GM19238 (cell line): Measurements from ENCODE around the gene IL11RA.
"Not testable (repeated sequence)": the region's sequence is repeated elsewhere in the genome, so short reads cannot be mapped to it uniquely, and the experiment has no call there.

Source experiments
- DNase-seq: peaks from one replicate; pipeline ENCODE4 v3.0.0; 2011; ENCODE audit warnings: low spot score; ENCODE audit not compliant: insufficient read length

IL11RA gene

DNA sequence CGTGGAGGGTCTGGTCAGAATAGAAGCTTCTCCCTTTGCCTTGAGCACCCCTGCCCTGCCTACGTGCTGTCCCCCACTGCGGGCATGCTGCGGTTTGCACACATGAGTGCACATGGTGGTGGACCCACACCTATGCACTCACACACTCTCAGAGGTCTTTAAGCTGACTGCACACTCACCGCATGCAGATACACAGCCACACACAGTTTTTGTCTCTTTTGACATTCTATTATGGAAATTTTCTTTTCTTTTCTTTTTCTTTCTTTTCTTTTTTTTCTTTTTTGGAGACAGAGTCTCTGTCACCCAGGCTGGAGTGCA is 22.5 kb upstream of the IL11RA start:
- no peak for DNase-seq

DNA sequence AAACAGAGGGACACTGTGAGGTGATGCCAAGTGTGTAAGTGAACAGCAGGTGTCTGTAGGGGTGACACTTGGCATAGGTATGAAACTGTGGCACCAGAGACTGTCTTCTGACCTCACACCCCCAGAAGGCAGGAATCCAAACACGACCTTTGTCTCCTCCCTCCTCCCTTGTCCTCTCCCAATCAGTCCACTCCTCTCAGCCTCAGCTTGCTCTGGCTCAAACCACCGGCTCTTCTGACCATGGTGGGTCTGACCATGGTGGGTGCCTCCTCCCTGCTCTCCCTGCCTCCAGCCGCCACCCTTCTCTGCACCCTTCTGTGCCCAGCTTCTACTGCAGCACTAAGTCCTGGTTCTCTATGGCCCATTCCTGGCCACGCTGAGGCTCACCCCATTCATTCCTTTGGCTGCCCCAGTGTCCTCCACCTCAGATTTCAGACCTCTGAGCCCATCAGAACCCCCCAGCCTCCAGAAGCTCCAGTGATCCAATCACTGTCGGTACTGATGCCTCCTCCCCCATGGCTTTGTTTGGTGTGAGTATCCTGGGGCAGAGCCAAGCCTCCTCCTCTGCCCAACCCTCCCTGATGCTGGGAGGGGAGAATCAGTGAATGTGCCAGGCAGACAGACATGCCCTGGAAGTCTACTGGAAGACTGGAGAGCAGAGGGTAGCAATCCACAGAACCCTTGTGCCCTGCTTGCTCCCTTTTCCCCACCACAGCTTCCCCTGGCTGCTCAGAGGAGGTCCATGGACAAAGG is 21.4 kb upstream of the IL11RA start:
- DNase-seq, result no peak

DNA sequence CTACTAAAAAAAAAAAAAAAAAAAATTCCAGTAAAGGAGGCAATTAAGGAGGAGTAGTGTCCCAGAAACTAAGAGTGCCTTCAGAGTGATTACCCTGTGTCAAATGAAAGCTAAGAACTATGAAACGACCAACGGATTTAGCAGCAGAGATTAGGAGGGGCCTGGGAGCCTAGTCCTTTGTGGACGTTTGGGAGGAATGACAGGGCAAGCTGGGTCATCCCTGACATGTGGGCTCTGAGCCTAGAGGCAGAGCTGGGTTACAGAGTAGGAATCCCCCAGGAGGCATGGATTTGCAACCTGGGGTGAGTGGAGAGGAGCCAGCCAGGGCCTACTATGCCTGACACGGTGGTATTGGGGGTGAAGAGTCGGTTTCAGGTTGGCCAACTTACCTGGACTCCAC is 18.8 kb upstream of the IL11RA start:
- DNase-seq, result no peak

DNA sequence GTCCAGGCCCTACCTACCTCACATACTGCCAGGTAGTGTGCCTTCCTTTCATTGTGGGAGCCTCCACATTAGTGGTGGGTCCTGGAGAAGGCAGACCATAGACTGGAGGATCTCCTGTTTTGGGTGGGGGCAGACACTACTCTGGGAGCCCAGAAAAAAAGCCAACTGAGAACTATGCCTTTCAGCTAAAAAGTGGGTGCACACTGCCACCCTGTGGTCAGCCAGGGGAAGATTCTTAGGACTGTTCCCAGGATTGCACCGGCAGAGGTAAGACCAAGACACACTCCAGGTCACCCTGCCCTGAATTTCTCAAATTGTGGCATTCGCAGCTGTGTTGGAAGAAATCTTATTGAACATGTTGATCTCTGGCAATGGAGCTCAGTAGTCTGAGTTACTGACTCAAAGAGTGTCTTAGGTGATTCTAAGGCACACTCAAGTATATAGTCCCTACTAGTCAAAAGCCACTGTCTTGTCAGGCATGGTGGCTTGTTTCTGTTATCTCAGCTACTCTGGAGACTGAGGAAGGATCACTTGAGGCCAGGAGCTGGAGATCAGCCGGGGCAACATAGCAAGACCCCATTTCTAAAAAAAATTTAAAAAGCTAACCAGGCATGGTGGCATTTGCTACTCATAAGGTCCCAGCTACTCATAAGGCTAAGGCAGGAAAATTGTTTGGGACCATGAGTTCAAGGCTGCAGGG is 18.0 kb upstream of the IL11RA start:
- peak; percentile 79 for DNase-seq

DNA sequence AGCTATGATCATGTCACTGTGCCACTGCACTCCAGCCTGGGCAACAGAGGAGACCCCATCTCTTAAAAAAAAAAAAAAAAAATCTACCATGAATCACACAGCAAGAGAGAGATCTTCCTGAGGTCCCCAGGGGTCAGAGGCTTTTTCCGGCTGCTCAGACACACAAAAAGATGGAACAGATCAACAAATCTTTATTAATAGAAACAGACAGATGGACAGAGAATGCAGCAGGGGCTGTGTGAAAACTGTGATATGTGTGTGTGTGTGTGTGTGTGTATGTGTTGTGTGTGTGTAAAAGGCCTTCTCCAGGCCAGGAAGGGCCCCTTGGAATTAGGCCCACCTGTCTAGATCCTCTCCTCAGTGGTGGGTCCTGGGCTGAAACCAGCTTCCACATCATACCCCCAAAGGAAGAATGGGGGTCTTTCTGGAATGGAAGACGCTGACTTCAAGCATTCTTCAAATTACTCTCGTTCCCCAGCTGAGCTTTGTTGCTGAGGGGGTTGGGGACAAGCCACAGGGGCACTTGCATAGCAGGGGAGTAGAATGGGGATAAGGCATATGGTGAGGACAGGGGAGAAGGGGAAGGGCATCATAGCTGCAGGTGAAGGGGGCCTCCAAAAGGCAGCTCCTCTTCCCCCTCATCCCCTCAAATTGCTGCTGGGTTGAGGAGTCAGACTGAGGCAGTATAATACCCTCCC is 17.3 kb upstream of the IL11RA start:
- DNase-seq, result no peak

DNA sequence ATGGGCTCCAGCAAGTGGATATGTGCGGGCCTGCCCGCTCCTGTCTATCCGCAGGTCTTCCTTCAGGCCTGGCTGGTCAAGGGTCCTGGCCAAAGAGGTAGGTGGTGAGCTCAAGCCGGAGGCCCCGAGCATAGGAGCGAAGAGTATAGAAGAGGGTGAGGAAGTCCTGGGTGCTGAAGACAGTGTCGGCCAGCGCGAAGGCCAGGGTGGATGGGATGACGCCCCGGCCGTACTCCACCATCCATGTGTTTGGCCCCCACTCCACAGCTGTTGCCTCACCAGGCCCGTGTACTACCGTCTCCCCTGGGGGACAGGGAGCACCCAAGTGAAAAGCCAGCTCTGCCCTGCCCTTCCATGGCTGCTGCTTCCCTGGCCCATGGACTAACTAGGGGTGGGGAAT is 16.4 kb upstream of the IL11RA start:
- no peak for DNase-seq

DNA sequence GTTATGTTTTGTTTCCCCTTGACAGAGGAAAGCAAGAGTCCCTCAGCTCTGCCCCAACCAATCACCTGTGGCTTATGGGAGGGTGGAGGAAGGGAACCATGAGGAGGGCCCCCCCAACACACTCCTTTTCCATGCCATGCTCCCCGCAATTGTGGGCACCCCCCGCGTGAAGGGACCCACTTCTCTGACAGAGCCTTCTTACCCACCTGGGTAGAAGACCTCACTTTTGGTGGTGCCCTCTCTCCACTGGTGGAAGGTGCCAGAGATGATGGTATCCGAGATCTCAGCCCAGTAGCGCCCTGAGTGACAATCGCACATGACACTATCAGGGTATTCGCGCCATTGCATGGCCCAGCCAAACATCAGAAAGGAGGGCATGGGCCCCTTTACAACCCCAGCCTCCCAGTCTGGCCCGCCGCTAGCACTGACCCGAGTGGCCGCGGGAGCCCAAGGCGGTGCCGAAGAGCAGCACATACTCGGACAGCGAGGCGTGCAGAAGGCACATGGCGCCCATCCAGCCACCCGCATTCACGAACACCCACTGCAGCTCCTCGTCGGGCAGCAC is 15.1 kb upstream of the IL11RA start:
- no peak for DNase-seq

DNA sequence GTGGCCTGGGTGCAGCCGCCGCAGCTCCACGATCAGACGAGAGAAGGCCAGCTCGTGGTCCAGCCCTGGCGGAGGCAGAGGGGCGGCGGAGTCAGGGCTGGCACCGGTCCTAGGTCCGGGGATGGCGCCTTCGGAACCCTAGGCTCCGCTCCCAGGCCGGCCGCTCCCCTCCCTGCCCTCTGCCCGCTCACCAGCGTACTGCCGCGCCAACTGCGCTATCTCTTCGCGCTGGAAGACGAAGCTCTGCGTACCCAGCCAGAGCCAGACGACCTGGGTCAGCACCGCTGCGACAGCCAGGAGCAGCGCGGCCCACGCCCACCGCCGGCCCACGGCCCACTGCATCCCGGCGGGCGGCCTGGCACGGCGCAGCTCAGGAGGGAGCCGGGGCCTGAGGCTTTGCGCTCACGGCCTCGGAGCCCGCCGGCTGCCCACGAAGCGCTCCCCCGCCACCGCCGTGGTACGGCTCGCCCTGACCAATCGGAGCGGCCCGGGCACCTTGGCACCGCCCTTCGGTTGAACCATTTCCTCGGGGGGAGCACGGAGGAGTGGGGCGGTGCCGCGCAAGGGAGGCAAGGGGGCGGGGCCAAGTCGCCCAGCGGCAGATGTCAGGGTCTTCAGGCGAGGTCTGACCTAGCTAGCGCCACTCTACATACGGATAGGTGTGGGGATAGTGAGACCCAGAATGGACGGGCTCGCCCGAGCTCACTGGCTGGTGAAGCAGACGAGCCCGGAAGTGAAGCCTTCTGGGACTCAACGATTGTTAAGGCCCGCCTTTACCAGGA is 14.4 kb upstream of the IL11RA start, which contains the start of gene SIGMAR1:
SIGMAR1 (minus strand) TSS at position 432 of the 782 bp plus-strand sequence; CDS start at position 342, 90 bp downstream.
- DNase-seq, result peak; percentile 88

DNA sequence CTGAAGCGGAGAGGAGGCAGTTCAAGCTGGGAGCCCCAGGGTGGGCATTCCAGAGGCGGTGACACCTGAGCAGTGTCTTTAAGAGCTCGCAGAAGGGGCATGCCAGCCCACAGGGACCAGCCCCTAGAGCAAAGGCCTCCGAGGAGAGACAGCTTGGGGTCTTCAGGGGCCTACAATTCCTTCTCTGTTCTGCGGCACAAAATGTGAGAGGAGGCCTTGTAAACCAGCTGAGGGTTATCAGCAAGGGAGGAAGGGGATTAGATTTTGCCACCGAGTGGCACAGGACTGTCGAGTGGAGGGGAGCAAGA is 13.9 kb upstream of the IL11RA start:
- DNase-seq, result no peak

DNA sequence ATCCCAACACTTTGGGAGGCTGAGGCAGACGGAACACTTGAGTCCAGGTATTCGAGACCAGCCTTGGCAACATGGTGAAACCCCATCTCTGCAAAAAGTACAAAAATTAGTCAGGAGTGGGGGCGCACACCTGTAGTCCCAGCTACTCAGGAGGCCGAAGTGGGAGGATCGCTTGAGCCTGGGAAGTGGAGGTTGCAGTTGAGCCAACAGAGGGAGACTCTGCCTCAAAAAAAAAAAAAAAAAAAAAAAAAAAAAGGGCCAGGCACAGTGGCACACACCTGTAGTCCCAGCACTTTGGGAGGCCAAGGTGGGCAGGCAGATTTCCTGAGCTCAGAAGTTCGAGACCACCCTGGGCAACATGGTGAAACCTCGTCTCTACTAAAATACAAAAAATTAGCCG is 12.7 kb upstream of the IL11RA start:
- not testable (repeated sequence) for DNase-seq

DNA sequence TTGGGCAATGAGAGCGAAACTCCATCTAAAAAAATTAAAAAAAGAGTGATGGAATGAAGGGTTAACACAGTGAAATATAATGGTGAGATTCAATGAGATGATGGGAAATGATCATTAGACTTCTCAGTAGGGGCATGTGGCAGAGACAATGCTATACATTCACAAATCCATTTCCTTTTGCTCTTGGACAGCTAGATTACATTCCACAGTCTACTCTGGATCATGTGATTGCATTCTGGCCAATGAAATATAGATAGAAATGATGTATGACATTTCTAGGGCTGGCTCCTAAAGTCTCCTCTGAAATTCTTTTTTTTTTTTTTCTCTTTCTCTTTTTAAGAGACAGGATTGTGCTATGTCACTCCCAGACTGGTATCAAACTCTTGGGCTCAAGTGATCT is 9.3 kb upstream of the IL11RA start:
- DNase-seq, result no peak

DNA sequence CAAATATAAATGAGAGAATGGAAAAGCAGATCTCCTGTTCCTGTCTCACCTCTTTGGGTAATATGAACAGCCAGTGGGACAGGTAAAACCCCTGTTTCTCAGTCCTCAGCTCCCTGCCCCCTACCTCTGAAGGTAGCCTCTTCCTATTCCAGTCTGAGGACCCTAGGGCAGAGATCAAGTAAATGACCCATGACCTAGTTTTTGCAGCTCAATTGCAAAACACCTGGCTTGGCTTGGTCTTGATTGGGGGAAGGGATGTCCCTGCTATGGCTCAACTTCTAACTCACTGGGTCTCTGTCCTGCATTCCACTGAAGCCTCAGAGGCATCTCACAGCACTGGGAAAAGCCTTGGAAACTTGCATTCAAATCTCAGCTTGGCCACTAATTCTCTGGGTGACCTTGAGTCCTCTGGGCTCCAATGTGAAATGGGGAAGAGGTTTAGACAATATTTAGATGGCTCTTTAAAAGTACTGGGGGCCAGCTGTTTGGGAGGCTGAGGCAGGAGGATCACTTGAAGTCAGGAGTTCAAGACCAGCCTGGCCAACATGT is 7.1 kb upstream of the IL11RA start:
- no peak for DNase-seq

DNA sequence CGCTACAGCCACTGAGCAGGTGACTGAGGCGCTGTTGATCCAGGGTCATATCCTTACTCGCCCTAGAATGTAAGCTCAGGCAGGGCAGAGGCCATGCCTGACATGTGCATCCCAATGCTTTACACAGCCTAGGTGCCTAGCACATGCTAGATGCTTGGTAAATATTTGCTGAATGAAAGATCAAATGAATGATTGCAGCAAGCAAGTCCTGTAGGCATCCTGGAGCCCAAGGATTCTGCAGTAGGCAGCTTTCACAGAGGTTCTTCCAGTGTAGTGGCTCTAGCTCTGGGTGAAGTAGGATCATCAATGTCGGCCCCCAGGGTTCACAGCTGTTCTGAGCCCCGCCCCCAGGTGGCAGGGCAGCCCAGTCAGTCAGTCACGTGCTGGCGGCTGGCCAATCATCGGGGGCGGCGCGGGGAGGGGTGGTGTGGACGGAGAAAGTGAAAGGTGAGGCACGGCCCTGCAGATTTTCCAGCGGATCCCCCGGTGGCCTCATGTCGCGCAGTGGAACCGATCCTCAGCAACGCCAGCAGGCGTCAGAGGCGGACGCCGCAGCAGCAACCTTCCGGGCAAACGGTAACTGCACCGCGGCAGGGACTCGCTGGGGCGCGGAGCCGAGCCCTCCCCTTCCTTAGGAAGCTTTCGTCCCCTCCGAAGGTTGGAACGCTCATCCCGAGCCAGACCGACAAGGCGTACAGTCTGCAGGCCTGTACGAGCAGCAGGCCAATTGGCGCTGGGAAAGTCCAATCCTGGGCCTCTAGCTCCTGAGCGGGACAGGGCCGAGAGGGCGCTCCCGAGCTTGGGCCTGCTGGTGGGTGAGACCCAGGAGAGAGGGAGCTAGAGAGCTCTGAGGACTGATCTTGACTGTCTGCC is 5.5 kb upstream of the IL11RA start, which contains the start of gene GALT:
GALT (plus strand) TSS at position 465 of the 873 bp plus-strand sequence; CDS start at position 495, 30 bp downstream.
- DNase-seq, result peak; percentile 98

DNA sequence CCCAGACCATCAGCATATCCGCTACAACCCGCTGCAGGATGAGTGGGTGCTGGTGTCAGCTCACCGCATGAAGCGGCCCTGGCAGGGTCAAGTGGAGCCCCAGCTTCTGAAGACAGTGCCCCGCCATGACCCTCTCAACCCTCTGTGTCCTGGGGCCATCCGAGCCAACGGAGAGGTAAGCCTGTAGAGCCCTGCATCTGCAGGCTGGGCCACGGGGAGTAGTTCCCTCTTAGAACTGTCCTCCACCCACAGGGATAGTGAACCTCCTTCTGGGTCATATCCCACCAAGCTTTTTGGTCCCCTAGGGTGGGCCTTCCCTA is 4.9 kb upstream of the IL11RA start:
- DNase-seq, result no peak

DNA sequence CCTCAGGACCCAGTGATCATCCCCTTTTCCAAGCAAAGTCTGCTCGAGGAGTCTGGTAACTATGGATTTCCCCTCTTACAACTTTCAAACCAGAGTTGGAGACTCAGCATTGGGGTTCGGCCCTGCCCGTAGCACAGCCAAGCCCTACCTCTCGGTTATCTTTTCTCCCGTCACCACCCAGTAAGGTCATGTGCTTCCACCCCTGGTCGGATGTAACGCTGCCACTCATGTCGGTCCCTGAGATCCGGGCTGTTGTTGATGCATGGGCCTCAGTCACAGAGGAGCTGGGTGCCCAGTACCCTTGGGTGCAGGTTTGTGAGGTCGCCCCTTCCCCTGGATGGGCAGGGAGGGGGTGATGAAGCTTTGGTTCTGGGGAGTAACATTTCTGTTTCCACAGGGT is 4.3 kb upstream of the IL11RA start:
- DNase-seq, result no peak

DNA sequence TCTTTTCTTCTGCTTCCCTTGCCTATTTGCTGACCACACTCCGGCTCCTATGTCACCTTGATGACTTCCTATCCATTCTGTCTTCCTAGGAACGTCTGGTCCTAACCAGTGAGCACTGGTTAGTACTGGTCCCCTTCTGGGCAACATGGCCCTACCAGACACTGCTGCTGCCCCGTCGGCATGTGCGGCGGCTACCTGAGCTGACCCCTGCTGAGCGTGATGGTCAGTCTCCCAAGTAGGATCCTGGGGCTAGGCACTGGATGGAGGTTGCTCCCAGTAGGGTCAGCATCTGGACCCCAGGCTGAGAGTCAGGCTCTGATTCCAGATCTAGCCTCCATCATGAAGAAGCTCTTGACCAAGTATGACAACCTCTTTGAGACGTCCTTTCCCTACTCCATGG is 3.3 kb upstream of the IL11RA start:
- DNase-seq, result no peak

DNA sequence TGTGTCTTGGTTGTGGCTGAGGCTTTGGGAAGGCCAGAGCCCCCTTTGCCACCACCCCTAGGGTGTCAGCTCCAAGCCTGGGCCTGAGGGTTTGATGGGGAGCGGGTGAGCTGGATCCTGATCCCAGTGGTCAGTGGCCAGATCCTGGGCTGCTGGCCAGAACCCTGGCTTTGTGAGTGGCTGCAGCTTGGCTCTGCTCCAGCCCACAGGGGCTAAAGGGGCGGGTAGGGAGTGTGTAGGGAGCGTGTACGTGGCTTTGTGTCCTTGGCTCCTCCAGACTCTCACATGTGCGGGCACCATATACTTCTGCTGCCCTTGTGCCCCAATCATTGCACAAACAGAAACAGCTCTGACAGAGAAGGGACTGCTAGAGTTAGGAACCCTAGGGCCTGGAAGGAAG is 1.2 kb upstream of the IL11RA start:
- no peak for DNase-seq

DNA sequence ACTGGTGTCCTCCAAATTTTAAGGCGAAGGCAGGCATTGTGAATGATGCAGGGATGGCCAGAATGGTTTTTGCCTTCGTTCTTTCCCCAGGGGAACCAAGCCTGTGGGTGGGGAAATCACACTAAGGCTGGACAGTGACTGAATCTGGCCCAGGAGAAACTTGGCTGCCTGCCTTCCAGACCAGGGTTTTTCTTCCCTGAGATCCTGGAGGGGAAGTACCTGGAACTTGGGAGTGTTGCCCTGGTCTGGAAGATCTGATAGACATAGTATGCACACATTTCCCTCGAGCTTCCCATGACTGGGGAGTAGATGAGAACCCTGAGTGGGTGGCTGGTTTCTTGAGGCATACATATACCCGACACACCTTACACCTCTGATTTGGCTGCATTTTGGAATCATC is 664 bp upstream of the IL11RA start:
- DNase-seq, result no peak

DNA sequence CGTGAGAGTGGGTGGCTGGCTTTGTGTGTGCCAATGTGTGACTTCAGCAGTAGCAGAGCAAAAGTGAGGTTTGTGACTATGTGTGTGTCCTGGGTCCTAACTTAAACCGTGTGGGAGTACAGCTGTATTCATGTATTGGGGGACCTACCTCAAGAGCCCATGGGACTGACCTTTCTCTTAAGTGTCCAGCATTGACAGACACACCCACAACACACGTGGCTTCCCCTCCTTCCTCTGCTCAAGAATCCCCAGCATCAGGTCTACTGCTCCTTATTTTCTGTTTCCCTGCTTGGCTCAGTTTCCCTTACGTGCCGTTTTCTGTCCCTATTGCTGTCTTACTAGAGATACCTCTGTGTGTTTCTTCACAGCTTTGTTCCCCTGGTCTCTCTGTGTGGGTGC is 616 bp downstream of the IL11RA start:
- no peak for DNase-seq
